Upper lobe of left lung (tissue), 4 donors: ENCODE results near the gene ACOT13.
"Not testable (repeated sequence)": the region's sequence is repeated elsewhere in the genome, so short reads cannot be mapped to it uniquely, and the experiment has no call there.

Experiments
- CTCF ChIP-seq, 6 experiments: fragments of 450-650 bp in 4 of 6; fragments of 200-600 bp in 2 of 6; sonication (generic) in 2 of 6; IDR thresholded peaks; one replicate each; pipeline ENCODE4 v1.5.1; 2016 to 2019; ENCODE audit warnings: antibody characterized with exemption in 6 of 6
- EP300 ChIP-seq, 4 donors: sonication (generic); formaldehyde crosslinking; IDR thresholded peaks; one replicate each; pipeline ENCODE4 v1.5.1; 2017; ENCODE audit warnings: antibody characterized with exemption in 4 of 4, control low read depth in 2 of 4
- POLR2A ChIP-seq, 4 donors: fragments of 450-650 bp; IDR thresholded peaks; one replicate each; pipeline ENCODE4 v1.5.1; 2016 to 2017; ENCODE audit warnings: antibody characterized with exemption in 4 of 4, mild to moderate bottlenecking in 2 of 4
- POLR2AphosphoS5 ChIP-seq, 2 donors: sonication (generic); formaldehyde crosslinking; IDR thresholded peaks; one replicate each; pipeline ENCODE4 v1.5.1; 2017; ENCODE audit warnings: antibody characterized with exemption in 2 of 2

DNA sequence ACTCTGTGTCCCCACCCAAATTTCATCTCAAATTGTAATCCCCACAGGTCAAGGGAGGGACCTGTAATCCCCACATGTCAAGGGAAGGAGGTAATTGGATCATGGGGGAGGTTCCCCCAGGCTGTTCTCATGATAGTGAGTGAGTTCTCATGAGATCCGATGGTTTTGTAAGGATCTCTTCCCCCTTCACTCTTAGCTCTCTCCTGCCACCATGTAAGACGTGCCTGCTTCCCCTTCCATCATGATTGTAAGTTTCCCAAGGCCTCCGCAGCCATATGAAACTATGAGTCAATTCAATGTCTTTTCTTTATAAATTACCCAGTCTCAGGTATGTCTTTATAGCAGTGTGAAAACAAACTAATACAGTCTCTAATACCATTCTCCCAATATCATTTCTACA, 84.0 kb downstream of the ACOT13 start:
- TF ChIP-seq POLR2AphosphoS5, CTCF, POLR2A, EP300 (IDR thresholded peaks at IDR 0.05): not testable (repeated sequence)
